ENCODE measurements around the gene EPS8L2. TPM values are rescaled to one million over a fixed set of nuclear protein-coding genes. Genes with fewer than 3 reads are reported as not detected.

EPS8L2 gene
- total and polyA plus RNA-seq, 2 of the 8 experiments (the other 6 are each of a cell fraction or from before 2014, with no cell fraction given): 38.5 to 57.0 TPM

DNA sequence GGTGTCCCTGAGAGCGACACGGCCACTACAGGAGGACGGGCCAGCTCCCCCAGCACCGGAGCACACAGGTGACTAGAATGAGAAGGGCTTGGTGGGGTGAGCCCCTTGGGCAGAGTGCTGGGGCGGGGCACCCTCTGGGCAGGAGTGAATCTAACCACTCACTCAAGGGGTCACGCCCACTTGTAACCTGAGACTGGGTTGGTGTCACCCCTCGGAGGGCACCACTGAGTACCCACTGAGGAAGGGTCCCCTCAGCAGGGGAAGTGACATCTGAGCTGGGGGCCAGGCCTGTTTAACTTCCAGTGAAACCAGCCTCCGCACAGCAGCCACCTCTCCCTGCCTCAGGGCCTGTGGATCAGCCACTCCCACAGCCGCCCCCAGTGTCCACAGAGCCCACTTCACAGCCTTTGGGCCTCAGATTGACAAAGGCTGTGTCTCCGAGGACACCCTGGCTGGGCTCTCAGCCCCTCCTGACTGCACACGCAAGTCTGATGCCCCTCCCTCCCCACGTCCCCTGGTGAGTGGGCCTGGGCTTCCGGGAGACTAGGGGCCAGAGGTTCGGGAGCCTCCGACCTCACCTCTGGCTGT lies 65.7 kb downstream of the EPS8L2 start:
- Histone ChIP-seq H3K79me2 (ENCODE audit: control insufficient read depth in 1 of 2, insufficient read depth in 2 of 2, low read length in 2 of 2) (peaks cover 7 to 41% of the 10 kb centered on the region in 2 experiments; a peak in 3 of 4 replicates), H3K14ac (ENCODE audit: insufficient read length) (no peak overlapping the region), H3K9ac (replicated peaks in 1 of 4; ENCODE audit: extremely low read depth in 1 of 4, low read depth in 3 of 4, low read length in 3 of 4) (no peak overlapping the region), H3K79me1 (ENCODE audit: low read depth, low read length) (peaks cover 6% of the 10 kb centered on the region; the same call in 1 of the 2 replicates), H2BK15ac (ENCODE audit: low read length) (no peak overlapping the region), H3K27ac (ENCODE audit: low read depth, low read length) (no peak overlapping the region), H3K36me3 (ENCODE audit: control insufficient read depth in 2 of 4, insufficient read depth in 4 of 4, low read length in 3 of 4) (peaks cover 7 to 24% (median 19%) of the 10 kb centered on the region in 4 experiments; a peak in 7 of 8 replicates), H2BK5ac (ENCODE audit: low read depth, low read length) (no peak overlapping the region), H2AK5ac (ENCODE audit: low read depth, low read length) (no peak overlapping the region), H2BK120ac (replicated peaks; ENCODE audit: low read depth, low read length) (no peak overlapping the region), H3K4me3 (ENCODE audit: extremely low read depth in 1 of 4, insufficient read depth in 2 of 4, low read depth in 3 of 4, low read length in 4 of 4) (no peak overlapping the region), H3K9me3 (ENCODE audit: insufficient read depth in 2 of 2, low read depth in 1 of 2, low read length in 1 of 2) (no peaks in the 10 kb centered on the region), H2AFZ (ENCODE audit: low read length) (no peak overlapping the region), H3K56ac (replicated peaks; ENCODE audit: insufficient read length, low read depth, low read length) (no peak overlapping the region), H4K5ac (ENCODE audit: insufficient read length, low read depth, low read length) (no peak overlapping the region), H4K20me1 (replicated peaks in 1 of 2; ENCODE audit: control insufficient read depth in 1 of 2, insufficient read depth in 2 of 2, low read length in 2 of 2) (peaks cover 16 to 31% of the 10 kb centered on the region in 2 experiments), H3K4me2 (ENCODE audit: insufficient read depth in 1 of 2, low read depth in 2 of 2, low read length in 2 of 2) (no peak overlapping the region), H2BK20ac (ENCODE audit: low read length) (no peak overlapping the region), H3K27me3 (replicated peaks in 1 of 4; ENCODE audit: control insufficient read depth in 3 of 4, extremely low read depth in 1 of 4, insufficient read depth in 3 of 4, low read length in 3 of 4) (no peaks in the 10 kb centered on the region), H3K4me1 (replicated peaks in 1 of 4; ENCODE audit: control insufficient read depth in 3 of 4, insufficient read depth in 4 of 4, low read length in 3 of 4) (peaks cover 0 to 10% (median 5%) of the 10 kb centered on the region in 4 experiments; a peak in 5 of 7 replicates), H3K18ac (ENCODE audit: extremely low read depth, low read length) (no peak overlapping the region), H3K23me2 (ENCODE audit: low read depth, low read length) (peaks cover 4% of the 10 kb centered on the region; the same call in 1 of the 2 replicates), H3K4ac (replicated peaks; ENCODE audit: insufficient read length, low read depth, low read length) (no peak overlapping the region), H4K91ac (replicated peaks; ENCODE audit: insufficient read length, low read length) (no peak overlapping the region), H2BK12ac (ENCODE audit: low read depth, low read length) (no peak overlapping the region), H3K23ac (ENCODE audit: insufficient read length) (no peak overlapping the region), H4K8ac (ENCODE audit: extremely low read depth, insufficient read depth, low read length) (no peak overlapping the region)
- ChIA-PET POLR2A (ENCODE audit: partially characterized antibody) (interaction anchor here (0.7 to 35.3 kb wide), 8 partner anchors 11 to 131 kb away, joined by 3 to 636 read pairs (median 4); partner anchors contain the start of gene TALDO1), CTCF (ENCODE audit: partially characterized antibody) (interaction anchor here (1.2 to 2.6 kb wide), 3 partner anchors 14 to 48 kb away, joined by 3 to 7 read pairs (median 6); no protein-coding TSS in a partner anchor)
- no peak for DNase-seq (ENCODE audit: low read depth in 1 of 2, low spot score in 2 of 2)
- TF ChIP-seq EP300 (IDR thresholded peaks at IDR 0.05; ENCODE audit: borderline replicate concordance in 1 of 2, low read depth in 2 of 2, low read length in 2 of 2): no peak
- no peak for TF ChIP-seq TCF12 (IDR thresholded peaks at IDR 0.05; ENCODE audit: low read depth, low read length)
- no peak for TF ChIP-seq SP4 (IDR thresholded peaks at IDR 0.05; ENCODE audit: low read length)
- no peak for FAIRE-seq
- WGBS, 2 experiments (ENCODE audit: extremely low coverage in 1 of 2, insufficient coverage in 1 of 2, insufficient read length in 1 of 2, insufficient replicate concordance in 2 of 2, low coverage in 1 of 2, low lambda C conversion rate in 2 of 2, missing lambda C conversion rate in 1 of 2): 87% methylated on average over 15 of the region's 15 CpGs; no CpG with 5 or more reads in 1 of the 2 experiments

Data from H1 (cell line).